B cell (primary cell): ENCODE measurements around the gene GPR78. TPM values are rescaled to one million over a fixed set of nuclear protein-coding genes. Genes with fewer than 3 reads are reported as not detected.

Source experiments
- ATAC-seq: fragments of 200-7000 bp; cut with Tn5 transposase; one replicate; pipeline ENCODE4 v1.10.0; 2021; ENCODE audit warnings: low read depth, mild to moderate bottlenecking, moderate number of reproducible peaks, moderate library complexity
- CTCF ChIA-PET: fragments of 350-600 bp; sonication (Branson Sonifier 250); formaldehyde crosslinking; loops from one replicate; lab custom pipeline; 2021; ENCODE audit warnings: antibody characterized with exemption, inconsistent platforms; lab: Charles Lee
- POLR2A ChIA-PET: fragments of 350-600 bp; sonication (Branson Sonifier 250); formaldehyde crosslinking; loops from one replicate; lab custom pipeline; 2021; ENCODE audit warnings: antibody characterized with exemption; lab: Charles Lee
- DNase-seq: peaks from one replicate; pipeline ENCODE4 v3.0.0; 2013
- H2AFZ ChIP-seq: 2 replicates; pipeline ENCODE4 v1.6.1; 2012; ENCODE audit warnings: mild to moderate bottlenecking, low read depth, low read length; ENCODE audit not compliant: insufficient read depth, poor library complexity, severe bottlenecking
- H3K27ac ChIP-seq, 2 donors: 1 replicate in 1 of 2; 2 replicates in 1 of 2; pipeline ENCODE4 v1.5.1; 2012 to 2013; ENCODE audit warnings: low read length in 2 of 2, mild to moderate bottlenecking in 2 of 2, moderate library complexity in 1 of 2
- H3K27me3 ChIP-seq, 4 experiments: fragments of 200-600 bp in 1 of 4; sonication (generic) in 1 of 4; replicated peaks in 1 of 4; 1 replicate in 2 of 4; 2 replicates in 2 of 4; pipeline versions ENCODE4 v1.6.1 to v1.7.0; 2013 to 2016; ENCODE audit warnings: low read length in 3 of 4, mild to moderate bottlenecking in 2 of 4, mixed read lengths in 1 of 4, moderate library complexity in 1 of 4; ENCODE audit not compliant: insufficient read depth in 4 of 4, control insufficient read depth in 3 of 4; ENCODE audit errors: control extremely low read depth in 1 of 4
- H3K36me3 ChIP-seq, 2 experiments: replicated peaks in 1 of 2; 1 replicate in 1 of 2; 2 replicates in 1 of 2; pipeline versions ENCODE4 v1.6.1 to v1.7.1; 2013; ENCODE audit warnings: low read length in 1 of 2; ENCODE audit not compliant: insufficient read depth in 2 of 2, control insufficient read depth in 1 of 2; ENCODE audit errors: control extremely low read depth in 1 of 2, extremely low read depth in 1 of 2
- H3K4me1 ChIP-seq, 2 donors: fragments of 200-600 bp in 1 of 2; sonication (generic) in 1 of 2; 1 replicate in 1 of 2; 2 replicates in 1 of 2; pipeline versions ENCODE4 v1.5.1 to v1.6.1; 2013 to 2017; ENCODE audit warnings: low read length in 2 of 2; ENCODE audit not compliant: control insufficient read depth in 2 of 2, insufficient read depth in 2 of 2
- H3K4me2 ChIP-seq: replicated peaks from 2 replicates; pipeline ENCODE3; 2012; ENCODE audit warnings: mild to moderate bottlenecking, low read depth, low read length; ENCODE audit not compliant: poor library complexity, severe bottlenecking
- H3K4me3 ChIP-seq, 5 experiments: fragments of 200-600 bp in 1 of 5; sonication (generic) in 1 of 5; 1 replicate in 3 of 5; 2 replicates in 2 of 5; pipeline versions ENCODE4 v1.5.1 to v1.7.0; 2011 to 2016; ENCODE audit warnings: low read length in 4 of 5, mild to moderate bottlenecking in 4 of 5, low read depth in 2 of 5, control low read depth in 1 of 5, moderate library complexity in 1 of 5; ENCODE audit not compliant: insufficient read depth in 1 of 5; ENCODE audit errors: control extremely low read depth in 1 of 5, extremely low read depth in 1 of 5
- H3K79me2 ChIP-seq: fragments of 200-600 bp; sonication (generic); one replicate; pipeline ENCODE4 v1.6.0; 2016; ENCODE audit warnings: low read length; ENCODE audit not compliant: control insufficient read depth, insufficient read depth
- H3K9ac ChIP-seq: fragments of 200-600 bp; sonication (generic); 2 replicates; pipeline ENCODE4 v1.6.1; 2017; ENCODE audit warnings: mild to moderate bottlenecking, low read length, moderate library complexity
- H3K9me3 ChIP-seq, 3 donors: one replicate each; pipeline versions ENCODE4 v1.6.1 to v1.7.1; 2013; ENCODE audit warnings: low read length in 2 of 3; ENCODE audit not compliant: control insufficient read depth in 2 of 3, insufficient read depth in 1 of 3; ENCODE audit errors: control extremely low read depth in 1 of 3
- H4K20me1 ChIP-seq: 2 replicates; pipeline ENCODE4 v1.6.0; 2012; ENCODE audit warnings: mild to moderate bottlenecking, low read length; ENCODE audit not compliant: insufficient read depth, control insufficient read depth, poor library complexity, severe bottlenecking
- H3K27ac Mint-ChIP-seq: one replicate; pipeline ENCODE4 v1.8.0; 2021; ENCODE audit warnings: mixed read lengths
- H3K27me3 Mint-ChIP-seq: one replicate; pipeline ENCODE4 v1.8.0; 2021; ENCODE audit warnings: mixed read lengths
- H3K4me1 Mint-ChIP-seq: one replicate; pipeline ENCODE4 v1.8.0; 2021; ENCODE audit warnings: mixed read lengths
- H3K4me3 Mint-ChIP-seq: one replicate; pipeline ENCODE4 v1.8.0; 2021; ENCODE audit warnings: mixed read lengths
- H3K9me3 Mint-ChIP-seq: one replicate; pipeline ENCODE4 v1.8.0; 2022; ENCODE audit warnings: mixed read lengths; ENCODE audit not compliant: insufficient read depth
- EZH2 ChIP-seq: IDR thresholded peaks from 2 replicates; pipeline ENCODE4 v1.6.1; 2012; ENCODE audit warnings: borderline replicate concordance, low read depth, mild to moderate bottlenecking, moderate library complexity, low read length; ENCODE audit not compliant: insufficient read depth, poor library complexity, severe bottlenecking
- WGBS: methylation state at CpG from one replicate; pipeline ENCODE4 v1.1.5; 2013; ENCODE audit warnings: missing lambda C conversion rate; ENCODE audit not compliant: insufficient coverage; 5-methylcytosine and 5-hydroxymethylcytosine counted together
- intact Hi-C: fragments of 100-400 bp; cut with micrococcal nuclease; formaldehyde crosslinking; loops from one replicate; pipeline ENCODE4 v1.10.0; 2022
- polyA plus RNA-seq: library from polyadenylated mRNA; depleted of rRNA; stranded (reverse); fragments of >200 nt; gene quantifications from 2 replicates; pipeline ENCODE4 v1.2.3, GENCODE V29; 2012
- total RNA-seq, 2 donors: library from RNA; stranded (reverse); fragments of 120-200 nt in 1 of 2; gene quantifications; 1 replicate in 1 of 2; 2 replicates in 1 of 2; pipeline versions ENCODE4 v1.2.3 to v1.2.4, GENCODE V29; 2013 to 2022
- TF ChIP-seq, protein P1 (sequence below): fragments of 200-600 bp; IDR thresholded peaks from one replicate; pipeline ENCODE4 v1.8.0; 2022; ENCODE audit warnings: antibody characterized with exemption, mild to moderate bottlenecking

GPR78 gene
- total and polyA plus RNA-seq, 2 donors (not counting 1 experiment from before 2014, with no cell fraction given) = not detected

DNA sequence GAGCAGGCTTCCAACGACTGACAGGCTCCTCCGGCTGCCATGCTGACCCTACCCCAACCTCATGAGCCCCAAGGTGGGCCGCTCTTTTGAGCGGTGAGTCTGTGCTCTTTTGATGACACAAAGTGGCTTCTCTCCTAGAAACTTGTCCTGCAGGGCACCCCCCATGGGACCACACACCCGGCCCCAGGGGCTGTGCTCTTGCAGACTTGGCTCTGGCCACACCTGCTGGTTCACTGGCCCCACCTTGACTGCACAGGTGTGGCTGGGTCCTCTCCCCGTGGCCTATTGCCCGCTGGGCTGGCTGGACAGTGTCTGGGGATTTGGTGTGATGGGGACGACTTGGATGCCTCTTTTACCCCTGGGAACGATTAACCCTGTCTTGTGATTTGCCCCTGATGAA is 10.9 kb downstream of the GPR78 start:
- H3K9ac ChIP-seq = no peak overlapping the region
- Mint-ChIP-seq H3K4me3 (no peak overlapping the region), H3K27me3 (peaks cover 22% of the 10 kb centered on the region), H3K4me1 (no peaks in the 10 kb centered on the region), H3K27ac (no peak overlapping the region), H3K9me3 (no peaks in the 10 kb centered on the region)
- ChIA-PET CTCF (no interaction called here), POLR2A (no interaction called here)
- WGBS = 83% methylated on average over 9 of the region's 9 CpGs
- H3K9me3 ChIP-seq = no peaks in the 10 kb centered on the region
- H3K4me2 ChIP-seq = no peak overlapping the region
- no peaks in the 10 kb centered on the region for H3K4me1 ChIP-seq
- peaks cover 0 to 24% (median 1%) of the 10 kb centered on the region in 4 experiments for H3K27me3 ChIP-seq
- no peak overlapping the region for H3K4me3 ChIP-seq
- no peak overlapping the region for H3K27ac ChIP-seq
- intact Hi-C loops = no loop called here
- H3K36me3 ChIP-seq = no peaks in the 10 kb centered on the region
- ATAC-seq = no peak
- H2AFZ ChIP-seq = no peak overlapping the region
- no peaks in the 10 kb centered on the region for H3K79me2 ChIP-seq
- TF ChIP-seq, protein P1, sequence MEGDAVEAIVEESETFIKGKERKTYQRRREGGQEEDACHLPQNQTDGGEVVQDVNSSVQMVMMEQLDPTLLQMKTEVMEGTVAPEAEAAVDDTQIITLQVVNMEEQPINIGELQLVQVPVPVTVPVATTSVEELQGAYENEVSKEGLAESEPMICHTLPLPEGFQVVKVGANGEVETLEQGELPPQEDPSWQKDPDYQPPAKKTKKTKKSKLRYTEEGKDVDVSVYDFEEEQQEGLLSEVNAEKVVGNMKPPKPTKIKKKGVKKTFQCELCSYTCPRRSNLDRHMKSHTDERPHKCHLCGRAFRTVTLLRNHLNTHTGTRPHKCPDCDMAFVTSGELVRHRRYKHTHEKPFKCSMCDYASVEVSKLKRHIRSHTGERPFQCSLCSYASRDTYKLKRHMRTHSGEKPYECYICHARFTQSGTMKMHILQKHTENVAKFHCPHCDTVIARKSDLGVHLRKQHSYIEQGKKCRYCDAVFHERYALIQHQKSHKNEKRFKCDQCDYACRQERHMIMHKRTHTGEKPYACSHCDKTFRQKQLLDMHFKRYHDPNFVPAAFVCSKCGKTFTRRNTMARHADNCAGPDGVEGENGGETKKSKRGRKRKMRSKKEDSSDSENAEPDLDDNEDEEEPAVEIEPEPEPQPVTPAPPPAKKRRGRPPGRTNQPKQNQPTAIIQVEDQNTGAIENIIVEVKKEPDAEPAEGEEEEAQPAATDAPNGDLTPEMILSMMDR = no peak
- TF ChIP-seq EZH2 = no peak
- H4K20me1 ChIP-seq = no peaks in the 10 kb centered on the region
- no peak for DNase-seq

DNA sequence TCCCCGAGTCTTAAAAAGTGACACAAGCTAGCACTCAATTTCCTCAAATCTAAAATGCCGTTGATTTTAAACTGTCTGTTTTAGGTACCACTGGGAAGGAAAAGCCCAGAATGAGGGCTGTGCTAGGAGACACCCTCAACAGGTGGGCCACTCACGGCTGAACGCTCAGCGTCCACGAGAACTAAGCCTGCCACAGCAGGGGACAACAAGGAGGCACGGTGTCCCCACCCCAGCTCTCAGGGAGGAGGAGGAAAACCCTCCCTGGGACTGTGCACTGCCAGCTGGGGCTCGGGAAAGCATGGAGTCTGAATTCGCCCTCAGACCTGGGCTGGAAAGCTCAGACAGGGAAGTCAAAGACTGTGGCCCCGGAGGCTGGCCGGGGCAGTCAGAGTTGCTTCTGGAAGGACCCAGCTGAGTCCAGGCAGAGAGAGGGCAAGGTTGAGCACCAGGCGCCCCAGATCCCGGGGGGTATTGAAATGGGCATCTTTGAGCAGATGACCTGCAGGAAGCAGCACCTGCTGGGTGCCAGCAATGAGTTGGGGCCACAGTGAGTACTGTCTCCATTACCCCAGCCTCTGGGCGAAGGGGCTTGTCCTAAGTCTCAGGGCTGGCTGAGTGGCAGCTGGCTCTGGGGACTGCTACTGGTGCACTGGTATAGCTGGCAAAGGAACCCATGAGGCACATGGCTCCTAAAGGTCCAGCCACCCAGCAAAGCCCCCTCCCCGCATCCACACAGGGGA is 11.6 kb downstream of the GPR78 start:
- H3K4me1 ChIP-seq = no peaks in the 10 kb centered on the region
- H3K36me3 ChIP-seq = no peaks in the 10 kb centered on the region
- no peak overlapping the region for H3K9ac ChIP-seq
- no peak overlapping the region for H3K4me2 ChIP-seq
- DNase-seq = no peak
- no peaks in the 10 kb centered on the region for H3K9me3 ChIP-seq
- WGBS = 64% methylated on average over 14 of the region's 15 CpGs
- TF ChIP-seq EZH2 = no peak
- TF ChIP-seq, protein P1 = no peak
- no peaks in the 10 kb centered on the region for H4K20me1 ChIP-seq
- Mint-ChIP-seq H3K9me3 (no peaks in the 10 kb centered on the region), H3K27me3 (peaks cover 22% of the 10 kb centered on the region), H3K27ac (no peak overlapping the region), H3K4me3 (no peak overlapping the region), H3K4me1 (no peaks in the 10 kb centered on the region)
- ChIA-PET CTCF (no interaction called here), POLR2A (no interaction called here)
- no peak overlapping the region for H2AFZ ChIP-seq
- peaks cover 0 to 24% (median 1%) of the 10 kb centered on the region in 4 experiments for H3K27me3 ChIP-seq
- no peak for ATAC-seq
- no peaks in the 10 kb centered on the region for H3K79me2 ChIP-seq
- no peak overlapping the region for H3K4me3 ChIP-seq
- intact Hi-C loops = no loop called here
- no peak overlapping the region for H3K27ac ChIP-seq
